Effector memory CD8-positive, alpha-beta T cell (primary cell): ENCODE data around the gene CNTN5.
"Not testable (repeated sequence)": the region's sequence is repeated elsewhere in the genome, so short reads cannot be mapped to it uniquely, and the experiment has no call there.

Source experiments
- ATAC-seq: fragments of 150-1000 bp; cut with Tn5 transposase; replicated peaks from 2 replicates; pipeline ENCODE4 v1.10.0; 2021; ENCODE audit warnings: mild to moderate bottlenecking, moderate library complexity
- DNase-seq, 3 experiments: peaks; one replicate each; pipeline ENCODE4 v3.0.0; 2021
- H3K27ac Mint-ChIP-seq, 2 donors: one replicate each; pipeline ENCODE4 v1.8.0; 2022; ENCODE audit warnings: mild to moderate bottlenecking in 2 of 2, mixed read lengths in 2 of 2, moderate library complexity in 2 of 2
- H3K27me3 Mint-ChIP-seq, 2 donors: one replicate each; pipeline ENCODE4 v1.8.0; 2022; ENCODE audit warnings: mixed read lengths in 2 of 2
- H3K36me3 Mint-ChIP-seq: one replicate; pipeline ENCODE4 v1.8.0; 2022; ENCODE audit warnings: mild to moderate bottlenecking, moderate library complexity, mixed read lengths; ENCODE audit not compliant: insufficient read depth
- H3K4me1 Mint-ChIP-seq, 2 donors: one replicate each; pipeline ENCODE4 v1.8.0; 2022; ENCODE audit warnings: low read depth in 2 of 2, mixed read lengths in 2 of 2
- H3K4me3 Mint-ChIP-seq, 2 donors: one replicate each; pipeline ENCODE4 v1.8.0; 2022; ENCODE audit warnings: mild to moderate bottlenecking in 2 of 2, mixed read lengths in 2 of 2, moderate library complexity in 2 of 2
- H3K9me3 Mint-ChIP-seq, 2 donors: one replicate each; pipeline ENCODE4 v1.8.0; 2022; ENCODE audit warnings: mixed read lengths in 2 of 2

CNTN5 gene

DNA sequence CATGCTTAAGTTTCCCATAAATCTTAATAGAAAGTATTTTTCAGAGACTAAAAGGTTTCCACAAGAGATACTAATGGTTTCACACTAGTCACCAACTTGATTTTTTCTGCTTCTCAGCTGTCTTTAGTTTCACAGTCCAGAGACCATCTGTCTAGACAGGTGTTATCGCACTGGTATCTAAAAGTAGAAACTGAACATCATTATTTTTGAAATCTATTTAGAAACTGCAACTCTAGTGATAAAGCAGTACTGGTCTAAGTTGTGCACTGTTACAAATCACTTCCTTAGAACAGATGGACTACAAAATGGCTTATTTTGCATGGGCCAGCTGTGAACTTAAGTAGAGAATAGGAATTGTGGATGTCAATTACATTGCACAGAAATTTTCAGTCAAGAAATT is 78.0 kb downstream of the CNTN5 start:
- H3K4me1 Mint-ChIP-seq = no peaks in the 10 kb centered on the region
- no peaks in the 10 kb centered on the region for H3K36me3 Mint-ChIP-seq
- no peak overlapping the region for H3K4me3 Mint-ChIP-seq
- peaks cover 6 to 15% of the 10 kb centered on the region in 2 donors for H3K9me3 Mint-ChIP-seq
- no peak for ATAC-seq
- H3K27ac Mint-ChIP-seq = no peak overlapping the region
- DNase-seq = no peak
- H3K27me3 Mint-ChIP-seq = no peaks in the 10 kb centered on the region

DNA sequence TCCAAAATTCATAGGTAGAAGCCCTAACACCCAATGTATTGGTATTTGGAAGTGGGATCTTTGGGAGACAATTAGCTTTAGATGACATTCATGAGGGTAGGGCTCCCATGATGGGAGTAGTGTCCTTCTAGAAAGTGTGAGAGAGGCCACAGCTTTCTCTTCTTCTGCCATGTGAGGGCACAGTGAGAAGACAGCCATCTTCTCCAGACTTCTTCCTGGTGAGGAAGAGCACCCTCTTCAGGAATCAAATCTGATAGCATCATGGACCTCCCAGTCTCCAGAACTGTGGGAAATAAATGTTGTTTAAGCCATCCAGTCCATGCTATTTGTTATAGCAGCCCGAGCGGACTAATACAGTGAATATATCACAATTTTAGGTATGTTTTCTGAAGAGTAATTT is 96.9 kb downstream of the CNTN5 start:
- Mint-ChIP-seq H3K36me3 (no peaks in the 10 kb centered on the region), H3K27me3 (no peaks in the 10 kb centered on the region)

DNA sequence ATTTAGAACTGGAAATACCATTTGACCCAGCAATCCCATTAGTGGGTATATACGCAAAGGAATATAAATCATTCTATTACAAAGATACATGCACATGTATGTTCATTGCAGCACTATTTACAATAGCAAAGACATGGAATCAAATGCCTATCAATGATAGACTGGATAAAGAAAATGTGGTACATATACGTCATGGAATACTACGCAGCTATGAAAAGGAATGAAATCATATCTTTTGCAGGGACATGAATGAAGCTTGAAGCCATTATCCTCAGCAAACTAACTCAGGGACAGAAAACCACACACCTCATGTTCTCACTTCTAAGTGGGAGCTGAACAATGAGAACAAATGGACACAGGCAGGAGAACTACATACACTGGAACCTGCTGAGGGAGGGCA is 113.1 kb downstream of the CNTN5 start:
- H3K4me3 Mint-ChIP-seq, H3K4me1 Mint-ChIP-seq, H3K27ac Mint-ChIP-seq, DNase-seq, H3K27me3 Mint-ChIP-seq, ATAC-seq, H3K36me3 Mint-ChIP-seq: not testable (repeated sequence)
- peaks cover 17 to 22% of the 10 kb centered on the region in 2 donors for H3K9me3 Mint-ChIP-seq

More for the DNA sequence above, 96.9 kb downstream of the CNTN5 start:
- H3K9me3 Mint-ChIP-seq = peaks cover 6 to 11% of the 10 kb centered on the region in 2 donors
- no peaks in the 10 kb centered on the region for H3K4me1 Mint-ChIP-seq
- DNase-seq = no peak
- no peak overlapping the region for H3K27ac Mint-ChIP-seq
- ATAC-seq = no peak
- H3K4me3 Mint-ChIP-seq = no peak overlapping the region

DNA sequence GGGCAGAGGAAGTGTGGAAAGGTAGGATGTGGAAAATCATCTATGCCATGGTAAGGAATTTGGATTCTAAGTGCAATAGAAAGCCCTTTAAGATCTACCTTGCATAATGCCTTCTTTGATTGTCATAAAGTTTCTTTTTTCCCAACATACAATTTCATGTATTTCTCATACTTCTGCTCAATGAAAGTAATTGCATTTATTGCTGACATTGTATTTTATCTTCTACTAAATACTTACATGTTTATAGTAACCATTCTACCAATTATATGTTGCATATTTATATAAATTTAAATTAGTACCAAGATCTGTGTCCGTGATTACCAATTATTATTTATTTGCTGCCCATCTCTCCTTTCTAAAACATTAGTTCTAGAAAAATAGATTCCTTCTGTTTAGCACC is 114.8 kb downstream of the CNTN5 start:
- ATAC-seq (no peak), DNase-seq (no peak)
- no peak overlapping the region for H3K27ac Mint-ChIP-seq
- H3K4me3 Mint-ChIP-seq = no peak overlapping the region
- H3K4me1 Mint-ChIP-seq = no peaks in the 10 kb centered on the region
- no peaks in the 10 kb centered on the region for H3K27me3 Mint-ChIP-seq
- H3K9me3 Mint-ChIP-seq = peaks cover 14 to 16% of the 10 kb centered on the region in 2 donors
- no peaks in the 10 kb centered on the region for H3K36me3 Mint-ChIP-seq

DNA sequence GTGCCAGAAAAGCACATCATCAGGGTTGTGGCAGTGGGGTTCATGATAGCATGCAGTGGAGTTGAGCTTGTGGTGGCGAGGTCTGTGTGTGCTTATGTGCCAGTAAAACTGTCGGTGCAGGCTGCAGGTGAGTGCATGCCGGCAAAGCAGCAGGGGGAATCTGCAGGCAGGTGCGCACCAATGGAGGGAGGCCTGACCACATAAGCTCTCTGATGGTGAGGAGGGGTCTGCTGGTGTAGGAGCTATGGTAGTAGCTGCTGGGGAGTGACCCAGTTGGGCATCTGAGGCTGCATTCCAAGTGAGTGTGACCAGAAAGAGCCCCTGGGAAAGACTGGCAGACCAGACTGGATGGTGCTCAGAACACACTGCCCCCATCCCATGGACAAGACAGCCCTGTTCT is 121.5 kb downstream of the CNTN5 start:
- Mint-ChIP-seq H3K9me3 (peaks cover 0 to 11% of the 10 kb centered on the region in 2 donors), H3K27ac (no peak overlapping the region), H3K4me1 (no peaks in the 10 kb centered on the region), H3K27me3 (no peaks in the 10 kb centered on the region), H3K36me3 (no peaks in the 10 kb centered on the region), H3K4me3 (no peak overlapping the region)
- DNase-seq = no peak
- no peak for ATAC-seq

DNA sequence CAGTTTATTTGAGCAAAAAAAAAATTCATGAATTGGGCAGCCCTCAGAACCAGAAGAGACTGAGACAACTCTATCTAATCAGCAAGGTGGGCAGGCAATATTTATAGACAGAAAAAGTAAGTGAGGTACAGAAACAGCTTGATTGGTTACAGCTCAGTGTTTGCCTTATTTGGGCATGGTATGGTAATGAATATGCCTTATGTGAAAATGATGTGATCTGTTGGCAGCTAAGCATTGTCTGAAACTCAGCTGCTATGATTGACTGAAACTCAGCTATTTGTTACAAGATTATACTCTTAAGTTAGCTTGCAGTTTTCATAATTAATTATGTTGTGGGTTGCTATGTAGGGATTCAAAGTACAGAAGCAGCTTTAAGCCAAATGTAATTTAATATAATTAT is 127.6 kb downstream of the CNTN5 start:
- no peaks in the 10 kb centered on the region for H3K4me1 Mint-ChIP-seq
- no peak for DNase-seq
- H3K27ac Mint-ChIP-seq = no peak overlapping the region
- ATAC-seq = no peak
- no peak overlapping the region for H3K4me3 Mint-ChIP-seq
- H3K9me3 Mint-ChIP-seq = peaks cover 3 to 14% of the 10 kb centered on the region in 2 donors
- no peaks in the 10 kb centered on the region for H3K36me3 Mint-ChIP-seq
- no peaks in the 10 kb centered on the region for H3K27me3 Mint-ChIP-seq

DNA sequence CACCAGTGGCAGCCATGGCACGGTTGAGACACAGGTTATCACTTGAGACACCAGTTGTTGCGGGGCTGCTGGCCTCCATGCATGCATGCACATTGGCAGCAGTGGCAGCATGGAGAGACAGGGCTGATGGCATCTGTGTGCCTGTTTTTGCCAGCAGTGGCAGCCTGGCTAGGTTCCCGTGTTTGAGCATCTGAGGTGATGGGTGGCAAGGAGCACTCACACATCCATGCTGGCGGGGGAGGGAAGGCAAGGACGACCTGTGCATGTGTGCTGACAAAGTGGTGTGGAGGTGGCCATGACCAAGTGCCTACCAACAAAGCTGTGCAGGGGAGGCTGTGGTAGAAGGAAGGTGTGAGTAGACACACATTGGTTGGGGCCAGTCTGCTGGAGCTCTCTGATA is 133.5 kb downstream of the CNTN5 start:
- Mint-ChIP-seq H3K4me1 (no peaks in the 10 kb centered on the region), H3K36me3 (no peaks in the 10 kb centered on the region), H3K4me3 (no peak overlapping the region), H3K27me3 (no peaks in the 10 kb centered on the region), H3K27ac (no peak overlapping the region), H3K9me3 (peaks cover 7 to 20% of the 10 kb centered on the region in 2 donors)
- DNase-seq (no peak), ATAC-seq (no peak)

DNA sequence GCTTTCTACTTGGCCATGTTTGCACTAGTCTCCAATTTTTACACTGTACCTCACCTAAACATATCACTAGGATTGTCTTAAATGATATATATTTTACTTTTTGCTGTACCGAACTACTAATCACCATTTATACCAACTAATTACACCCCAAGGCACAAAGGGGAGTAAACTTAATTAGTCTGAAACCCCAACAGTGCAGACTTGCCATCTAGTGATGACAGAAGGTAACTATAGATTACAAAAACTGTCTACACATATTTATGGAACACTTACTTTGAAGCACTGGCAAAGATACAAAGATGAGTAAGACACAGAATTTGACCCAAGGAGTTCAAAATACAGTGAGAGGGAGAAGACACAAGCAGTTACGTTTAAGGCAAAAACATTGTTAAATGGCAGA is 139.7 kb downstream of the CNTN5 start:
- no peaks in the 10 kb centered on the region for H3K27me3 Mint-ChIP-seq
- peaks cover 0 to 8% of the 10 kb centered on the region in 2 donors for H3K9me3 Mint-ChIP-seq
- H3K4me1 Mint-ChIP-seq = no peaks in the 10 kb centered on the region
- DNase-seq = no peak
- H3K36me3 Mint-ChIP-seq = no peaks in the 10 kb centered on the region
- H3K4me3 Mint-ChIP-seq = no peak overlapping the region
- no peak overlapping the region for H3K27ac Mint-ChIP-seq
- ATAC-seq = no peak

DNA sequence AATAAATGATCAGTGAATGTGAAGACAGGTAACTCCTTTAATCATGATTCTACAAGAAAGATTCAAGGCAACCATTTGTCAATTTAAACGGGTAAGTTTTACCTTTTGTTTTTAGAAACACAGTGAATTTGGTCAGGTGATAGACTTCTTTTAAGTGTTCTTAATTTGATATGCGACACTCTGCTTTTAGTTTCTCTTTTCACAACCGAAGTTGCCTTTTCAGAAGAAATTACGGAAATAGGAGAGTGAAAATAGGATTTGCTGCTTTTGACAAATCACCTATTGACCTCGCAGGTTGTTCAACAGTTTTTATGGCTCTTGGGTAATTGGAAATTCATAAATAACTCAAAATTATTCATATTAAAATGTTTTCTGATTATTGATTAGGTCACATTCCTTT is 142.1 kb downstream of the CNTN5 start:
- no peak overlapping the region for H3K4me3 Mint-ChIP-seq
- H3K27ac Mint-ChIP-seq = no peak overlapping the region
- H3K4me1 Mint-ChIP-seq = no peaks in the 10 kb centered on the region
- H3K36me3 Mint-ChIP-seq = no peaks in the 10 kb centered on the region
- ATAC-seq = no peak
- H3K9me3 Mint-ChIP-seq = peaks cover 0 to 8% of the 10 kb centered on the region in 2 donors
- DNase-seq = no peak
- no peaks in the 10 kb centered on the region for H3K27me3 Mint-ChIP-seq

DNA sequence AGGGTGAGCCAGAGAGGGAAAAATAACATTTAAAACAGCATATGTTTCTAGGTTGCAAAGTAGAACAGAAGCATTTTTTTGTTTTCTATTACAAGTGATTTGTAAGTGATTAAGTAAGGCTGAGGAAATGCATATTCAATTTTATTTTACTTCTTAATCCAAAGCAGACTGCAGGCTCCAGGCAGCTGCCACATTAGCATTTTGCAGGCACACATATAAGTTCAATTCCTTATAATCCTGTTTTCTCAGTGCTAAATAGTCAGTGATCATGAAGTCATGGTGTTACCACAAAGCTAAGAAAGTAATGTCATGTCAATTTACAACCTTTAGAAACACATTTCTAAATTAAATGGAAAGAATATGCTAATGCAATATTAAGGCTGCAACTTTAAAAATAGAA is 149.8 kb downstream of the CNTN5 start:
- H3K27me3 Mint-ChIP-seq = no peaks in the 10 kb centered on the region
- no peak overlapping the region for H3K4me3 Mint-ChIP-seq
- no peaks in the 10 kb centered on the region for H3K4me1 Mint-ChIP-seq
- no peak overlapping the region for H3K27ac Mint-ChIP-seq
- H3K9me3 Mint-ChIP-seq = peaks cover 0 to 7% of the 10 kb centered on the region in 2 donors
- H3K36me3 Mint-ChIP-seq = no peaks in the 10 kb centered on the region
- no peak for DNase-seq
- ATAC-seq = no peak

DNA sequence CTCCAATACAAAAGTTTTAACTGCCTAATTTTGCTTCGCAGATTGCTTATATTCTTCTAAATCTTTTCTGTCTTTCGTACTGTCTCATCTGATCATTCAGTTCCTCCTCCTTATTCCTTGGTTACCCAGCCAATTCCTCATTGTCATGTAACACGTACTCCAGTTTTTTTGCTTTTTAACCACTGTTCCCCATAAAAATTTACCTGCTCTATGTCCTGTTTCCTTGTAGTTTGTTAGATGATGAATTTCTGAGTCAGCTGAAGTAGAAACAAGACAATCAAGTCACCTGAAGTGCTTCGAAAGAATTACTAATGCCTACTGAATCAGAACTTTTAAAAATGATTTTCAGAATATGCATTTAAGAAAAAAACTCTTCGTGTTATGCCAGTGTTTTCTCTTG is 150.6 kb downstream of the CNTN5 start:
- Mint-ChIP-seq H3K36me3 (no peaks in the 10 kb centered on the region), H3K9me3 (peaks cover 4 to 10% of the 10 kb centered on the region in 2 donors), H3K27me3 (no peaks in the 10 kb centered on the region), H3K27ac (no peak overlapping the region), H3K4me3 (no peak overlapping the region), H3K4me1 (no peaks in the 10 kb centered on the region)
- no peak for ATAC-seq
- no peak for DNase-seq

DNA sequence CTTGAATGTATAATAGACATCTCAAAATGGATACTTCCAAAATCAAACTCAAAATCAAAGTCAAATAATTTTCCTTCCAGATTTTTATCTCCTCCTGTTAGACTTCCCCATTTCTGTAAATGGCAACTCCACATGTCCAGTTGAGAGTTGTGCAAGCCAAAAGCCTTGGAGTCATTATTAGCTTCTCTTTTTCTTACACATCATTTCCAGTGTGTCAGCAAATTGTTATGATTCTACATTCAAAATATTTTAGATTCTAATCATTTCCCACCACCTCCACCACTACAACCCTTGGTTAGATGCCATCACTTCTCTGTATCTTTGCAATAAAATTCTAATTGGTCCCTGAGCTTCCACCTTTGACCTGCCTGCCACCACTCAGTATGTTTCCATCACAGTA is 155.7 kb downstream of the CNTN5 start:
- H3K36me3 Mint-ChIP-seq = no peaks in the 10 kb centered on the region
- ATAC-seq (no peak), DNase-seq (no peak)
- H3K27ac Mint-ChIP-seq = no peak overlapping the region
- H3K4me3 Mint-ChIP-seq = no peak overlapping the region
- no peaks in the 10 kb centered on the region for H3K27me3 Mint-ChIP-seq
- peaks cover 18 to 26% of the 10 kb centered on the region in 2 donors for H3K9me3 Mint-ChIP-seq
- no peaks in the 10 kb centered on the region for H3K4me1 Mint-ChIP-seq

DNA sequence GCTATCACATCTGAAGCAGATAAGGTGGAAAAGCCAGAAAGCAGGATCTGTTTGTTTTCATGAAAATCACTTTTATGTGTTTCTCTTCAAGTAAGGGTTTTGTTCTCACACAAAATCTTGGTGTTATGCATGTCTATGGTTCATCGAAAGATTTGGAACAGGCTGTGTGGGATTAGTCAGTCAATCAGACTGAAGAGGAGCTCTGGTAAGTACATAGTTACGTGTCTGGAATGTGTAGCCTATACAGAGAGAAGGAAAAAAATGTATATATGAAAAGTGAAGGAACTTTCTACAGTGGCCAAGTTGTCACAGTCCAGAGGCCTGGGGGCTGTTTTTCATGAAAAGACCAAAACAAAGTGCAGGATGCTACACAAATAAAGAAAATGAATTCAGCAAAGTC is 156.7 kb downstream of the CNTN5 start:
- peaks cover 18 to 26% of the 10 kb centered on the region in 2 donors for H3K9me3 Mint-ChIP-seq
- H3K27me3 Mint-ChIP-seq = no peaks in the 10 kb centered on the region
- H3K27ac Mint-ChIP-seq = no peak overlapping the region
- DNase-seq = no peak
- H3K36me3 Mint-ChIP-seq = no peaks in the 10 kb centered on the region
- H3K4me1 Mint-ChIP-seq = no peaks in the 10 kb centered on the region
- no peak for ATAC-seq
- H3K4me3 Mint-ChIP-seq = no peak overlapping the region

DNA sequence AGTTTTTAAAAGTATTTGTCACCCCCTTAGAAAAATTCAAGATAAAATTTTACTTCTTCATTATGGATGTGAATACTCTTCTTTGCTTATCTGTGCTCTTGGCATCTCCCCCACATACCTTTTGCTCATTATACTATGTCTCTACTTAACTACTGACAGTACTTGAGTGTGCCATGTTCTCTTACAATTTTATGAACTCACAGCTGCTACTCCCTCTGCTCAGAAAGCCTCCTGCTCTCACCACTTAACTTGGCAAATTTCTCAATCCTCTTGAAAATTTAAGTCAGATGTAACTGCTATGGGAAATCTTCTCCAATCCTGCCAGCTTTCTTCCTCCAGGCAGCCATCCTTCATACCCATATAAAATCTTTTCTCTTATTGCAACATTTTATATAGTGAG is 163.4 kb downstream of the CNTN5 start:
- H3K4me1 Mint-ChIP-seq = no peaks in the 10 kb centered on the region
- H3K9me3 Mint-ChIP-seq = peaks cover 14 to 33% of the 10 kb centered on the region in 2 donors
- H3K27me3 Mint-ChIP-seq = no peaks in the 10 kb centered on the region
- ATAC-seq (no peak), DNase-seq (no peak)
- no peaks in the 10 kb centered on the region for H3K36me3 Mint-ChIP-seq
- H3K27ac Mint-ChIP-seq = no peak overlapping the region
- H3K4me3 Mint-ChIP-seq = no peak overlapping the region

DNA sequence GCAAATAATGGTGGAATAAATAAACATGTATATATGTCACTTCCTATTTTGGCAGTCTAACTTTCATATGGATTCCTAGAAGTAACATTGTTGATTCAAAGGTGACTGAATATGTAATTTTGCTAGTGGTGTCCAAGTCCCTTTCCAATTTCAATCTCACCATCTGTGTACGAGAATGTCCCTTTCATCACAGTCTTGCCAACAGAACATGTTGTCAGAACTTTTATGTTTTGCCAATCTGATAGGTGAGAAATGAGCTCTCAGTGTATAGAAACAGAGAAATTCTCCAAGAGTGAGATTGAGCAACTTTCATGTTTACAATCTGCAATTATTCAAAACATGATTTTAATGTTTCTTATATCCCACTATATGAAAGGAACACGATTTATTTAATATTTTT is 167.5 kb downstream of the CNTN5 start:
- no peaks in the 10 kb centered on the region for H3K27me3 Mint-ChIP-seq
- ATAC-seq (no peak), DNase-seq (no peak)
- H3K9me3 Mint-ChIP-seq = peaks cover 8 to 37% of the 10 kb centered on the region in 2 donors
- no peak overlapping the region for H3K27ac Mint-ChIP-seq
- H3K4me3 Mint-ChIP-seq = no peak overlapping the region
- no peaks in the 10 kb centered on the region for H3K36me3 Mint-ChIP-seq
- no peaks in the 10 kb centered on the region for H3K4me1 Mint-ChIP-seq
